ENCODE results near the gene C9orf50.

- TF ChIP-seq CTCF (conservative IDR thresholded peaks at IDR 0.05) = no peak
- TF ChIP-seq ZFX (IDR thresholded peaks at IDR 0.05) = no peak
These were observed 33.1 kb upstream of the C9orf50 start for GRCh38 chr9:129653823-129654553.

All from C4-2B (cell line).